RPMI8226 (cell line): Measurements from ENCODE around the gene DES.

ENCODE experiments used
- DNase-seq: peaks from one replicate; pipeline ENCODE4 v3.0.0-alpha.2; 2015

DES gene

DNA sequence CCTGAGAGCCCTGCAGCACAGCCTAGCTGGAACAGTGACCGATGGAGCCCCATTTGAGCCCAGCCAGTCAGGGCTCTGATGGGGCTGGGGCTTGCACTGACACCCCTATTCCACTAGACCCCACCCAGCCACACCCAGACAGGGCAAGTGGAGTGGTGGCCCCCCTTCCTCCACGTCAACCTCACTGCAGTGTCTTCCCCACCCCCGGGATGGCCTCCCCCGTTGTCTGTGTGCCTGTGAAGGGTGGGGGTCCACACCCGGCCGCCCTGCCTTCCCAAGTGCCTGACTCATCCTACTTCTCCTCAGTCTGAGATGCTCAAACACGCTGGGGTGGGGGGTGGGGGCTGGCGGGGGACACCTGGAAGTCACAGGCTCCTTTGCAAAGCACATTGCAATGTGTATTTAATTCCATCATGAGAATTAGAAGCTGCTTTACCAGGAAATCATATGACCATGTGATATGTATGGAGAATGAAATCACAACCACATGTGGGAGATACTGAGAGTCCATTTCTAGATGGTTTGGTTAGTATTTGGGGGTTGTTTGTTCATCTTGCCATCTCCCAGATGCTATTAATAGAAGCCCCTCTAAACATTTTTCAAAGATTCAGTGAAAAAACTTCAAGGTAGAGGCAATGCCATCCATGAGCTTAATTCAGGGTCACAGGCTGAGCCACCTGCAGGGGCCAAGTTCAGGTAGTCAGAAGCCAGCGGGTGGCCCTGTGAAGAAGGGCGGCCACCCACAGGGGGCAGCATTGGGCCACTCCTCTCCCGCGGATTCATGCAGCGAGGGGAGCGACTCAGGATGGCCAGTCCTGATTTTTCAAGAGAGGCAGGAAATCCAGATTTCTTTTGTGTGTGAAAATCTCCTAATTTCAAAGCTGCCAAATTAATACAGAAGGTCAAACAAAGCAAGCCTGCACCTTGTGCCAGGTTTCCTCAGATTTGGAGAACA lies 57.8 kb downstream of the DES start:
- peak; percentile 66 for DNase-seq
